Globus pallidus (tissue), 1 donor: ENCODE data around the gene SNX25.
"Not testable (repeated sequence)": the region's sequence is repeated elsewhere in the genome, so short reads cannot be mapped to it uniquely, and the experiment has no call there.

ENCODE experiments used
- DNase-seq: peaks from one replicate; pipeline ENCODE4 v3.0.0-alpha.2; 2015; ENCODE audit warnings: low spot score

The SNX25 gene

GRCh38 chr4:185307136-185307950, 97.9 kb downstream of the SNX25 start:
- DNase-seq: no peak

GRCh38 chr4:185309770-185310169, 100.4 kb downstream of the SNX25 start:
- no peak for DNase-seq

DNA sequence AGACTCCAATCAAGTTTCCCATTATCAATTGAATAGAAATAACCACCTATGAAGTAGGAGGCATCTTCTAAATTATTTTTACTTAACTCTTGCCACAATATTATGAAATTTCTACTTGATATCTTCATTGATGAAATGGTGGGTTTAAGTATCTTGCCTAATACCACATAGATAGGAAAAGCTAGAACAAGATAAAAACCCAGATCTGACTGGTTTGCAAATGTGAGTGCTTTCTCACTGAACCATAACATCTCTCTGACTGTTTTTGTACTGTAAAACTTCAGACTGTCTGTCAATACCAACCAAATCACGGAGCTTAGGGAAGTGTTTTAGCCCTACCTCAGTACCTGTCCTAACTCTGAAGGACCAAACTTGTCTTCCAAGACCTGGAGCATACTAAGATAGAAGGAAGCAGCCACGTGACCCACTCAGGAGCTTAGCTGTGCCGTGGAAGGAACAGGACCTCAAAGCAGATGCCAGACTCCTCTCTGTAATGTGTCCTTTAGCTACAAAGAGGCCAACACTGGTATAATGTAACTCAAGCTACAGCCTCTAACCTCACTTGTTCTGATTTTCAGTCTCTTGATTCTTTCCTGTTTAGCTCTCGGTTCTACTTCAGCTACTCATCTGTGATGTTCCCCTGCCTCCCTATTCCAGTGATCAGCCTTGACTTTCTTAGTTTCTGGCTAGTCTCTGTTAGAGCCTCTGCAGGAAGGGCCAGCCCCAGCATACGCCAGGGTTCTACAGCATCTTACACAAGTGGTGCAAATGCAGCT, 101.9 kb downstream of the SNX25 start:
- DNase-seq: no peak

- no peak for DNase-seq
These were observed 103.3 kb downstream of the SNX25 start for GRCh38 chr4:185312699-185313098.

DNA sequence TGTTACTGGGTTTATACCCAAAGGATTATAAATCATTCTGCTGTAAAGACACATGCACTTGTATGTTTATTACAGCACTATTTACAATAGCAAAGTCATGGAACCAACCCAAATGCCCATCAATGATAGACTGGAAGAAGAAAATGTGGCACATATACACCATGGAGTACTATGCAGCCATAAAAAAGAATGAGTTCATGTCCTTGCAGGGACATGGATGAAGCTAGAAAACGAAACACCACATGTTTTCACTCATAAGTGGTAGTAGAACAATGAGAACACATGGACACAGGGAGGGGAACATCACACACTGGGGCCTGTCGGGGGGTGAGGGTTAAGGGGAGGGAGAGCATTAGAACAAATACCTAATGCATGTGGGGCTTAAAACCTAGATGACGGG, 108.1 kb downstream of the SNX25 start:
- DNase-seq: not testable (repeated sequence)

- DNase-seq: no peak
These were observed 108.5 kb downstream of the SNX25 start for GRCh38 chr4:185317880-185318279.

DNA sequence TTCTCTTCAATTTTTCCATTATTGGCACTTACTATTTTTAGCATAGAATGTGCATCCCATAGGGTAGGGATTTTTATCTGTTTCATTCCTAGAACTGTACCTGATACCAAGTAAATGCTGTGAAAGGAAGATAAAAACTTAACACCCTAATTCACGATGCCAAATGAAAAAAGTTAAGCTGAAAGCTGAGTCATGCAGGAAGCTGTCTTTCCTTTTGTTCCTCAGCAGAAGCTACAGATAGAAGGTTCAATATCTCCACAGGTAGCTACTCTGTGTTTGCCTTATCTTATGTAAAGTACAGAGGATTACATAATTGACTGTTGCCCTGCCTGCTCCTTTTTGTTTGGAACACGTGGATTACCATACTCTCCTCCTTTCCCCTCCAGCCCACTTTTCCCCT, 109.3 kb downstream of the SNX25 start:
- no peak for DNase-seq

- DNase-seq: no peak
These were observed 113.4 kb downstream of the SNX25 start for GRCh38 chr4:185322803-185323202.

DNA sequence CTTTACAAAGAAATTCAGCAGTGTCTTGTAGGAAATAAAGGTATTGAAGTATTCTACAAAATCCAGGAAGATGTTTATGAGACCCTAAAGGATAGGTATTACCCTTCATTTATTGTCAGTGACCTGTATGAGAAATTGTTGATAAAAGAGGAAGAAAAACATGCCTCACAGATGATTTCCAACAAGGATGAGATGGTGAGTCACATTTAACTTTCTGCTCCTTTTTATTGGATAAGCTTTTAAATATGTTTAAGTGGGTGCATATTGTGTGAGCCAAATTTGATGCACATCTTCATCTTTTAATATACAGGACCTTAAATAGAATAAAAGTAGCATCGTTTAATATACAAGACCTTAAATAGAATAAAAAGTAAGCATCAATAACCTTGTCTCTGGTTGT, 114.2 kb downstream of the SNX25 start:
- DNase-seq: no peak

- DNase-seq: not testable (repeated sequence)
These were observed 115.0 kb downstream of the SNX25 start for GRCh38 chr4:185324361-185324760.

DNA sequence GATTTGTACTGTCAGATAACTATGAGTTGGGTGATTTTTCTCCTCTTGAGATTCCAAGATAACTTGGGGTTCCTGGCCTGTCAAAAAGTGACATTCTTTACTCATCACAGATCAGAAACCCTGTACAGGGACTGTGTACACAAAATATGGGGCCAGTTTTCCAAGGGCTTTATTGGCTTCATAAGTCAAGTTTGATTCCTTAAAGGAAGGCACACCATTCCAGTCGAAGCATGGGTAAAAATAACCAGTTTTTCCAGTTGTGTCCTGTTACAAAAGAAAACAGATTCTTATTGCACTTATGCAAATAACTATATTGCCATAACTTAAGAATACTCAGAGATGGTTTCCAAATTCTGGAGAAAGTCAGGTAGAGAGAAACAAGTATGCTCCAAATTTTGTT, 116.3 kb downstream of the SNX25 start:
- DNase-seq: not testable (repeated sequence)

DNA sequence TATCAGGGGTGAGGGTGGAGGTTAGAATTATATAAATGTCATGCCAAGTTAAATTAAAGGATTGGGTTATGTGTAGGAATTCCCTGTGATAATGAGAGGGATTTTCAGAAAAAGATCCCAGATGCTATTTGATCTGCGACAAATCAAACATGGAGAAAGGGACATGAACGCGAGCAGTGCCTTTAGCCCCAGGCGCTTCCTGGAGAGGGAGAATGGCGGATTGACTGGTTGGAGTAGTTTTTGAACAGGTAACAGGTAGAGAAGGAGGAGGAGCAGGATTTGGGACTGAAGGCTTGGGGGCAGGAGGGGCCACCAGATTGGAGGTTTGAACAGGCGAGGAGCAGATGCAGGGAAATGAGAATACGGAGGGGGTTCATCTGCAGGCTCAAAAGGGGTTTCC, 119.2 kb downstream of the SNX25 start:
- no peak for DNase-seq

DNA sequence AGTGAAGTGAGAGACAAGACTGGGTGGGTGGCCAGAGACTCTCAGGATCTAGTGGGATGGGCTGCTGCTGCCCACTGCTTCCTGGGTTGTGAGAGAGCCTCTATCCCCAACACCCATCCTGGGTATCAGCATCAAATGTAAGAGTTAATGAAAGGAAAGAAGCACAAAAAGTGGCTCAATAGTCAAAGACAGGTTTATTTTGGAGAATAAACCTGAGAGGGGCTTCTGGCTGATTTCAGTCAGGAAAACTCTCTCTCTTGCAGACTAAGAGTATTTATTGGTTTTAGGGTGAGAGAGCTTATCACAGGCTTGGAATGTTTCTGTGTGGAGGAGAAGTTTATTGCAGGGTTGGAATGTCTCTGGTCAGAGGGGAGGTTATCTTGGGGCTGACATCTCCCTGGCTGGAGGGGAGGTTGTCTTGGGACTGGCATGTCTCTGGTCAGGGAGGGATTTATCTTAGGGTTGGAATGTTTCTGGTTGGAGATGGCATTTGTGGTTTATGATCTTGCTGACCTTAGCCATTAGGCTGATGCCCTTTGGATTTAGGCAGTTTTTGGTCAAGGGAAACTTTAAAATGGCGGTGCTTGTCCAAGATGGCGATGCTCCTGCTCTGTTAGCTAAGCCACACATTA, 120.6 kb downstream of the SNX25 start:
- not testable (repeated sequence) for DNase-seq

- DNase-seq: no peak
These were observed 123.4 kb downstream of the SNX25 start for GRCh38 chr4:185332575-185333464.

- no peak for DNase-seq
These were observed 124.9 kb downstream of the SNX25 start for GRCh38 chr4:185334326-185334725.

DNA sequence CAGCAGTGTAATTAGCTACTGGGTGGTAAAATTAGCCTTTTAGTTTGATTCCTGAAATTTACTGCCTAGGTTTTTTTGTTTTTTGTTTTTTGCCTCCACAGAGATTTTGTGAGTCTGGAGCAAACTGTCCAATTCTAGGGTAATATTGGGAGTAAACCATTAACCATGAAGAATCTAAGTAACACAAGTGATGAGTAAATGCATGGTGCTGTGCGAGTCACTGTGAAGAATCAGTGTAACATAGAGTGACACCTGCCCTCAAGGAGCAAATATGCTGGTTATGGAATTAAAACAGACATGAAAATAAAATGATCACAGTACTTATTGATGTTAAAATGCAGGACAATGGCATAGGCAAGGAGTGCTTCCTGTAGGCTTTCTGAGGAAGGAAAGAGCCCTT, 126.2 kb downstream of the SNX25 start:
- no peak for DNase-seq

GRCh38 chr4:185339941-185340340, 130.5 kb downstream of the SNX25 start:
- no peak for DNase-seq

- no peak for DNase-seq
These were observed 132.0 kb downstream of the SNX25 start for GRCh38 chr4:185341377-185341776.

DNA sequence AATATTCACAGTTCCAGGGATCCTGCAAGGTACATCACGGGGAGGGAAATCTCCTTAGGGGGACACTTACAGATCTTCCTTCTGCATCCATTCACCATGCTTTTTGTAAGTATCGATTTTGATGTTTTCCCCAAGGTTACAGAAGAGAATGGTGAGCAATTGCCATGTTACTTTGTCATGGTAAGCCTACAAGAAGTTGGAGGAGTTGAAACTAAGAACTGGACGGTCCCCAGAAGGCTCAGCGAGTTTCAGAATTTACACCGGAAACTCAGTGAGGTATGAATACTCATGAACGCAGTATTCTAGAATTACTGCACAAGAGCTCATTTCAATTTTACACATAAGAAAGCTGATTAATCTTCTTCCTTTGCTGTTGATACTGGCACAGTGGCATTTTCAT, 132.4 kb downstream of the SNX25 start:
- no peak for DNase-seq

GRCh38 chr4:185343726-185344581, 134.6 kb downstream of the SNX25 start:
- no peak for DNase-seq
